Upper lobe of right lung (tissue), 1 donor: ENCODE results near the gene RPL18. TPM values are rescaled to one million over a fixed set of nuclear protein-coding genes. Genes with fewer than 3 reads are reported as not detected.
"Not testable (repeated sequence)": the region's sequence is repeated elsewhere in the genome, so short reads cannot be mapped to it uniquely, and the experiment has no call there.

Experiments
- ATAC-seq: fragments of 200-7000 bp; cut with Tn5 transposase; one replicate; pipeline ENCODE4 v1.9.1; 2020; ENCODE audit warnings: mild to moderate bottlenecking, moderate library complexity
- DNase-seq: peaks from one replicate; pipeline ENCODE4 v3.0.0-alpha.2; 2020
- H3K27ac ChIP-seq: fragments of 200-600 bp; one replicate; pipeline ENCODE4 v1.8.0; 2022
- H3K27me3 ChIP-seq: fragments of 200-600 bp; one replicate; pipeline ENCODE4 v1.8.0; 2022; ENCODE audit warnings: mild to moderate bottlenecking
- H3K36me3 ChIP-seq: fragments of 200-600 bp; one replicate; pipeline ENCODE4 v1.8.0; 2022
- H3K4me1 ChIP-seq: fragments of 200-600 bp; one replicate; pipeline ENCODE4 v1.8.0; 2022
- H3K4me3 ChIP-seq: fragments of 200-600 bp; one replicate; pipeline ENCODE4 v1.8.0; 2022; ENCODE audit warnings: mild to moderate bottlenecking
- H3K9me3 ChIP-seq: fragments of 200-600 bp; one replicate; pipeline ENCODE4 v1.8.0; 2022
- CTCF ChIP-seq: fragments of 200-600 bp; IDR thresholded peaks from one replicate; pipeline ENCODE4 v1.8.0; 2022; ENCODE audit warnings: antibody characterized with exemption
- intact Hi-C: fragments of 100-400 bp; cut with DNase I; formaldehyde crosslinking; loops from one replicate; pipeline ENCODE4 v1.11.0; 2022
- total RNA-seq: library from RNA; stranded (reverse); fragmentation: NEBNext Ultra II Directional; extraction: Animal tissue kit (Norgen Biotek cat#: 25700); gene quantifications from one replicate; pipeline ENCODE4 v1.2.1, GENCODE V29; 2021
- donor health status: DM: no; HTN: yes; CAD: no; lungs with severe emphysema.

Gene RPL18
- total RNA-seq, 1 donor from 2014 or later, result 1,025 TPM

GRCh38 chr19:48663667-48664066 is 44.7 kb upstream of the RPL18 start:
- no peak for DNase-seq
- intact Hi-C loops, result no loop called here

DNA sequence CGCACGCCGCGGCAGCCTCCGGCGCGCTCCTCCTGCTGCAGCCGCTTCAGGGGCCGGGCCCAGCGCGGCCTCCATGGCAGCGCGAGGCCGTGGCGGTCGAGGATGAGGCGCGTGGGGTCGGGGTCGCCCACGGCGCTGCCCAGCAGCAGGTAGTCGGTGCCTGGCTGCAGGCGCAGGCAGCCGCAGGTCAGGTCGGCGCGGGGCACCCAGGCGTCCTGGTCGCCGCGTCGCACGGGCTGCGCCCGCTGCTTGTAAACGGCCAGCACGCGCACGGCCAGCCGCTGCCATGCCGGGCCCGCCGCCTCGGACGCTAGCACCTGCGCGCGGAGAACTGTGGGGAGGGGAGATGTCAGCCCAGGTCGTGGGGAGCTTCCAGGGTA is 42.7 kb upstream of the RPL18 start:
- ATAC-seq (no peak), DNase-seq (no peak)
- Histone ChIP-seq H3K27me3 (no peaks in the 10 kb centered on the region), H3K27ac (peak overlapping the region; percentile 65), H3K4me1 (peaks cover 3% of the 10 kb centered on the region), H3K36me3 (no peaks in the 10 kb centered on the region), H3K9me3 (no peaks in the 10 kb centered on the region), H3K4me3 (no peak overlapping the region)
- intact Hi-C loops, result no loop called here
- no peak for TF ChIP-seq CTCF

More at GRCh38 chr19:48663667-48664066, 44.7 kb upstream of the RPL18 start:
- Histone ChIP-seq H3K4me1 (peaks cover 3% of the 10 kb centered on the region), H3K4me3 (no peak overlapping the region), H3K36me3 (no peaks in the 10 kb centered on the region), H3K27me3 (no peaks in the 10 kb centered on the region), H3K27ac (no peak overlapping the region), H3K9me3 (no peaks in the 10 kb centered on the region)
- no peak for ATAC-seq
- no peak for TF ChIP-seq CTCF

DNA sequence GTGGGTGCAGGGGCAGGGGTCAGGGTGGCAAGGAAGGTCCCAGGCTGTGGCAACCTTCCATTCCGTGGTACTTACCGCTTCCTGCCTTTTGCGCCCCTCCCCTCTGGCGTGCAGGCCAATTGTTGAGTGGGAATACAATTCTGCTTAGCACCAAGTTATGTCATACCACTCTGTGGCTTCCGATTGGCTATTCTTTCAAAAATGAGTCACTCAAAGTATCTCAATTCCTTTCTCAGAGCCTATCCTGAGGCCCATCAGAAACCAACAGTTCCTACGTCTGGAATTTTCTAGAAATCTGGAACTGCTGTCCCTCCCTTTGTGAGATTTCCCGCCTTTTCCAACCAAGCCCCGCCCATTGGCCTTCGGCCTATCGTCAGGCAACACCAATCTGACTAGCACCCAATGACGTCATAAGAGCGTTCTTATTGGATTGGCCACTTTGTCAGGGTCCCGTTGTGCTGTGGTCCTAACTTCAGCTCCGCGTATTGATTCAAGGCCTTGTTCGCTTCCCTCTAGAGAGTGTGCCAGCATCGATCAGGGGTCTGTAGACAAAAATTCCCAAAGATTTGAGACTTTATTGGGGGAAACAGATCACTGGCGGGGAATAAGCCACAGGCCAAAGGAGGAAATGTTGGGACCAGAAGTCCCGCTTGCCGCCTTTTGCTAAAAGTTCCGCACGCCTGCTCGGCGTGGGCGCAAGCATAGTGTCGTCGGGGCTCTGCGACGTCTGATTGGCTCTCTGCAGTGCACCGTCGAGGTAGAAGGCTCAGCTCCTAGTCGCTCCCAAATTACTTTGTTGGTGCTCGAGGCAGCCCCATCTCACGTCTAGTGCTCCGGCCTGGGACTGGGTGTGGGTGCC is 42.1 kb upstream of the RPL18 start:
- TF ChIP-seq CTCF, result no peak
- Histone ChIP-seq H3K27ac (peak overlapping the region; percentile 65), H3K4me3 (peak overlapping the region; percentile 1), H3K36me3 (no peaks in the 10 kb centered on the region), H3K4me1 (peaks cover 3% of the 10 kb centered on the region), H3K27me3 (no peaks in the 10 kb centered on the region), H3K9me3 (no peaks in the 10 kb centered on the region)
- DNase-seq (peak; percentile 90), ATAC-seq (peak; percentile 87)
- intact Hi-C loops, result no loop called here

GRCh38 chr19:48659768-48660167 is 40.8 kb upstream of the RPL18 start:
- no peaks in the 10 kb centered on the region for H3K27me3 ChIP-seq
- no peaks in the 10 kb centered on the region for H3K9me3 ChIP-seq
- intact Hi-C loops, result no loop called here
- TF ChIP-seq CTCF, result no peak
- H3K4me3 ChIP-seq, result no peak overlapping the region
- peaks cover 3% of the 10 kb centered on the region for H3K4me1 ChIP-seq
- H3K36me3 ChIP-seq, result no peaks in the 10 kb centered on the region
- H3K27ac ChIP-seq, result no peak overlapping the region
- peak; percentile 75 for ATAC-seq
- DNase-seq, result no peak

GRCh38 chr19:48658483-48658882 is 39.5 kb upstream of the RPL18 start:
- no peaks in the 10 kb centered on the region for H3K36me3 ChIP-seq
- no peak overlapping the region for H3K4me3 ChIP-seq
- H3K4me1 ChIP-seq, result peaks cover 3% of the 10 kb centered on the region
- no peaks in the 10 kb centered on the region for H3K9me3 ChIP-seq
- TF ChIP-seq CTCF, result no peak
- no peaks in the 10 kb centered on the region for H3K27me3 ChIP-seq
- ATAC-seq (no peak), DNase-seq (no peak)
- intact Hi-C loops, result no loop called here
- H3K27ac ChIP-seq, result no peak overlapping the region

GRCh38 chr19:48657828-48658227 is 38.9 kb upstream of the RPL18 start:
- H3K9me3 ChIP-seq, H3K4me1 ChIP-seq, H3K27me3 ChIP-seq, intact Hi-C loops, DNase-seq, H3K36me3 ChIP-seq, H3K27ac ChIP-seq, ATAC-seq, H3K4me3 ChIP-seq: not testable (repeated sequence)
